Prostate gland (tissue), 2 donors: ENCODE measurements around the gene FBRSL1.

Experiments used
- POLR2A ChIP-seq: fragments of 450-650 bp; IDR thresholded peaks from one replicate; pipeline ENCODE4 v1.6.1; 2016; ENCODE audit warnings: antibody characterized with exemption, mild to moderate bottlenecking
- POLR2AphosphoS5 ChIP-seq: sonication (generic); formaldehyde crosslinking; IDR thresholded peaks from one replicate; pipeline ENCODE4 v1.6.1; 2017; ENCODE audit warnings: antibody characterized with exemption
- TF ChIP-seq, protein P1 (sequence below), 4 experiments: fragments of 200-600 bp in 2 of 4; fragments of 450-650 bp in 2 of 4; sonication (generic) in 2 of 4; IDR thresholded peaks; 1 replicate in 3 of 4; 2 replicates in 1 of 4; pipeline ENCODE4 v1.5.1; 2016 to 2019; ENCODE audit warnings: antibody characterized with exemption in 4 of 4, mild to moderate bottlenecking in 2 of 4, moderate library complexity in 2 of 4

DNA sequence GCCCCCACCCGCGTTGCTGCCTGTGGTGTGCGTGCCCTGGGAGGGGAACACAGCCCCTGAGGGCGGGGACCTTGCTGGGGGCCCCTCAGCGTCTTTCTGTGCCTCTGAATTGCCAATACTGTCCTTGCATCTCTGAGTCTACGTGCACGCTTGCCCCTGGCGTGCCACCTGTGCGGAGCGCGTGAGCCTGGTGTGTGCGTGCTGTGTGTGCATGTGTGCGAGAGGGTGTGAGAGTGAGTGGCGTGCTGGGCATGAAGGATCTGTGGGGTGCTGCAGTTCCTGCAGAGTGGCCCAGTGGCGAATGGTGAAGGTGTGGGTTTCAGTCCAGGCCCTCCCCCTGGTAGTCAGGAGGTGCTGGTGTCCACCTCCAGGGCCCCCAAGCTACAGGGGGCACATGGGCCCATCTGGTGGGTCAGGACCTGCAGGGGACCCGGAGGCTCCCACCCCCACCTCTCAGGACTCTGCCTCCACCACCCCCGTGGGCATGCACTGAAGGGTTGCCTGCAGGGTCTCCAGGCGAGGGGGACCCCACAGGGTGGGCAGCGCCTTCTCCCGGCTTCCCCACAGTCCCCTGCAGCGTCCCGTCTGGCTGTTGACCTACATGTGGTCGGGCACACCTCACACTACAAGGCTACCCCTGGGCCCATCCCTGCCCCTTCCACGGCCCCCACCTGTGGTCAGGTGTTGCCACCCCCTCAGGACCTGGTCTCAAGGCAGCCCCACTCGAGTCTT, 21.0 kb downstream of the FBRSL1 start:
- TF ChIP-seq, protein P1, sequence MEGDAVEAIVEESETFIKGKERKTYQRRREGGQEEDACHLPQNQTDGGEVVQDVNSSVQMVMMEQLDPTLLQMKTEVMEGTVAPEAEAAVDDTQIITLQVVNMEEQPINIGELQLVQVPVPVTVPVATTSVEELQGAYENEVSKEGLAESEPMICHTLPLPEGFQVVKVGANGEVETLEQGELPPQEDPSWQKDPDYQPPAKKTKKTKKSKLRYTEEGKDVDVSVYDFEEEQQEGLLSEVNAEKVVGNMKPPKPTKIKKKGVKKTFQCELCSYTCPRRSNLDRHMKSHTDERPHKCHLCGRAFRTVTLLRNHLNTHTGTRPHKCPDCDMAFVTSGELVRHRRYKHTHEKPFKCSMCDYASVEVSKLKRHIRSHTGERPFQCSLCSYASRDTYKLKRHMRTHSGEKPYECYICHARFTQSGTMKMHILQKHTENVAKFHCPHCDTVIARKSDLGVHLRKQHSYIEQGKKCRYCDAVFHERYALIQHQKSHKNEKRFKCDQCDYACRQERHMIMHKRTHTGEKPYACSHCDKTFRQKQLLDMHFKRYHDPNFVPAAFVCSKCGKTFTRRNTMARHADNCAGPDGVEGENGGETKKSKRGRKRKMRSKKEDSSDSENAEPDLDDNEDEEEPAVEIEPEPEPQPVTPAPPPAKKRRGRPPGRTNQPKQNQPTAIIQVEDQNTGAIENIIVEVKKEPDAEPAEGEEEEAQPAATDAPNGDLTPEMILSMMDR (IDR thresholded peaks at IDR 0.05): no peak
- TF ChIP-seq POLR2A: no peak
- TF ChIP-seq POLR2AphosphoS5: no peak
